Measurements from ENCODE around the gene GIMAP8. TPM values are rescaled to one million over a fixed set of nuclear protein-coding genes. Genes with fewer than 3 reads are reported as not detected.

GIMAP8 gene
- total and polyA plus RNA-seq, 2 of the 8 experiments (the other 6 are each of a cell fraction or from before 2014, with no cell fraction given), result not detected

DNA sequence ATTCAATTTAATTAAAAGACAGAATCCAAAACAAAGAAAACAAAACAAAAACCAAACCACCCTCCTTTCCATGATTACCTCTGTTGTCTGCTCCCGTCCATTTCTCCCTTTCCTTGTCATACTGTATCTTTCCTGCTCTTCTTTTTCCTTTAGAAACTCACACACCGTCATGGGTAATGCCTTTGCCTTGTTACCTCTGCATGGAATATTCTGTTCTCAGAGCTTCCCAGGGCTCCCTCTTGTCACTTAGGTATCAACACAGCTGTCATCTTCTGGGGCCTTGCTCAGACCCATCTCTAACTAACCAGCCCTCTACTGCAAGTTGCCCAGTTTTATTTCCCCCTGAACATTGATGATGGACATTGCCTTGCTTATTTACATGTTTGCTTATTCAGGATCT lies 30.2 kb upstream of the GIMAP8 start:
- no peaks in the 10 kb centered on the region for H3K27me3 ChIP-seq (replicated peaks in 1 of 4; ENCODE audit: control insufficient read depth in 3 of 4, extremely low read depth in 1 of 4, insufficient read depth in 3 of 4, low read length in 3 of 4)
- H3K79me2 ChIP-seq (ENCODE audit: control insufficient read depth in 1 of 2, insufficient read depth in 2 of 2, low read length in 2 of 2), result no peaks in the 10 kb centered on the region
- no peak overlapping the region for H2BK5ac ChIP-seq (ENCODE audit: low read depth, low read length)
- H4K5ac ChIP-seq (ENCODE audit: insufficient read length, low read depth, low read length), result no peak overlapping the region
- H3K23ac ChIP-seq (ENCODE audit: insufficient read length), result no peak overlapping the region
- H4K20me1 ChIP-seq (replicated peaks in 1 of 2; ENCODE audit: control insufficient read depth in 1 of 2, insufficient read depth in 2 of 2, low read length in 2 of 2), result no peaks in the 10 kb centered on the region
- peak in 1 of 2 experiments; percentile 39 for DNase-seq (ENCODE audit: low read depth in 1 of 2, low spot score in 2 of 2)
- no peak overlapping the region for H2BK15ac ChIP-seq (ENCODE audit: low read length)
- no peak overlapping the region for H3K18ac ChIP-seq (ENCODE audit: extremely low read depth, low read length)
- no peak for FAIRE-seq
- H3K4ac ChIP-seq (replicated peaks; ENCODE audit: insufficient read length, low read depth, low read length), result no peak overlapping the region
- H2AK5ac ChIP-seq (ENCODE audit: low read depth, low read length), result no peak overlapping the region
- H4K8ac ChIP-seq (ENCODE audit: extremely low read depth, insufficient read depth, low read length), result no peak overlapping the region
- no peak overlapping the region for H3K27ac ChIP-seq (ENCODE audit: low read depth, low read length)
- H3K4me3 ChIP-seq (ENCODE audit: extremely low read depth in 1 of 4, insufficient read depth in 2 of 4, low read depth in 3 of 4, low read length in 4 of 4), result no peak overlapping the region
- no peak overlapping the region for H2BK12ac ChIP-seq (ENCODE audit: low read depth, low read length)
- H4K91ac ChIP-seq (replicated peaks; ENCODE audit: insufficient read length, low read length), result no peak overlapping the region
- WGBS, 2 experiments (ENCODE audit: extremely low coverage in 1 of 2, insufficient coverage in 1 of 2, insufficient read length in 1 of 2, insufficient replicate concordance in 2 of 2, low coverage in 1 of 2, low lambda C conversion rate in 2 of 2, missing lambda C conversion rate in 1 of 2), result 77% methylated on average over 2 of the region's 2 CpGs; no CpG with 5 or more reads in 1 of the 2 experiments
- no peak overlapping the region for H2BK120ac ChIP-seq (replicated peaks; ENCODE audit: low read depth, low read length)
- POLR2A ChIA-PET (ENCODE audit: partially characterized antibody), result interaction anchor here (1.4 to 2.9 kb wide), 3 partner anchors 14 to 91 kb away, joined by 3 to 12 read pairs (median 4); a partner anchor contains a TSS
- no peaks in the 10 kb centered on the region for H3K9me3 ChIP-seq (ENCODE audit: insufficient read depth in 2 of 2, low read depth in 1 of 2, low read length in 1 of 2)
- no peaks in the 10 kb centered on the region for H3K36me3 ChIP-seq (ENCODE audit: control insufficient read depth in 2 of 4, insufficient read depth in 4 of 4, low read length in 3 of 4)
- TF ChIP-seq TAF7 (optimal IDR thresholded peaks at IDR 0.05; ENCODE audit: borderline replicate concordance, low read depth, low read length), result no peak
- no peak for TF ChIP-seq POLR2AphosphoS5 (IDR thresholded peaks at IDR 0.05; ENCODE audit: low read depth, low read length)
- TF ChIP-seq KDM4A (IDR thresholded peaks at IDR 0.05; ENCODE audit: low read depth, low read length, severe bottlenecking), result no peak
- no peak for TF ChIP-seq CEBPB (IDR thresholded peaks at IDR 0.05; ENCODE audit: low read depth, low read length)
- TF ChIP-seq ZNF274 (IDR thresholded peaks at IDR 0.05; ENCODE audit: borderline replicate concordance, extremely low read depth, low read length), result no peak
- TF ChIP-seq CREB1 (IDR thresholded peaks at IDR 0.05), result no peak
- TF ChIP-seq SIRT6 (IDR thresholded peaks at IDR 0.05; ENCODE audit: low read length), result no peak
- no peak for TF ChIP-seq RFX5 (IDR thresholded peaks at IDR 0.05; ENCODE audit: borderline replicate concordance, low read depth, low read length)
- TF ChIP-seq GABPA (IDR thresholded peaks at IDR 0.05; ENCODE audit: borderline replicate concordance, insufficient read depth, low read length), result no peak
- H3K4me1 ChIP-seq (replicated peaks in 1 of 4; ENCODE audit: control insufficient read depth in 3 of 4, insufficient read depth in 4 of 4, low read length in 3 of 4), result peaks cover 0 to 3% (median 0%) of the 10 kb centered on the region in 4 experiments; a peak in 2 of 7 replicates
- H3K56ac ChIP-seq (replicated peaks; ENCODE audit: insufficient read length, low read depth, low read length), result no peak overlapping the region
- CTCF ChIA-PET (ENCODE audit: partially characterized antibody), result interaction anchor here (1.5 to 1.9 kb wide), 5 partner anchors 14 to 65 kb away, joined by 3 to 9 read pairs (median 7); no protein-coding TSS in a partner anchor
- no peak overlapping the region for H3K4me2 ChIP-seq (ENCODE audit: insufficient read depth in 1 of 2, low read depth in 2 of 2, low read length in 2 of 2)
- no peaks in the 10 kb centered on the region for H3K23me2 ChIP-seq (ENCODE audit: low read depth, low read length)
- no peak overlapping the region for H2AFZ ChIP-seq (ENCODE audit: low read length)
- no peak overlapping the region for H3K9ac ChIP-seq (replicated peaks in 1 of 4; ENCODE audit: extremely low read depth in 1 of 4, low read depth in 3 of 4, low read length in 3 of 4)
- no peak overlapping the region for H3K14ac ChIP-seq (ENCODE audit: insufficient read length)
- no peak overlapping the region for H2BK20ac ChIP-seq (ENCODE audit: low read length)
- no peaks in the 10 kb centered on the region for H3K79me1 ChIP-seq (ENCODE audit: low read depth, low read length)

Measured in H1 (cell line).